ENCODE data around the gene UHMK1. TPM values are rescaled to one million over a fixed set of nuclear protein-coding genes. Genes with fewer than 3 reads are reported as not detected.

UHMK1 gene
- total RNA-seq, 3 donors from 2014 or later, result 44.9 to 68.9 (median 63.8) TPM

- intact Hi-C loops (cut with DNase I; ENCODE audit: low total_unique reads), result loop anchor here (5.0 kb wide), 1 partner anchor 695 kb away; no protein-coding TSS in a partner anchor
These were observed 29.7 kb downstream of the UHMK1 start for GRCh38 chr1:162527314-162527713.

DNA sequence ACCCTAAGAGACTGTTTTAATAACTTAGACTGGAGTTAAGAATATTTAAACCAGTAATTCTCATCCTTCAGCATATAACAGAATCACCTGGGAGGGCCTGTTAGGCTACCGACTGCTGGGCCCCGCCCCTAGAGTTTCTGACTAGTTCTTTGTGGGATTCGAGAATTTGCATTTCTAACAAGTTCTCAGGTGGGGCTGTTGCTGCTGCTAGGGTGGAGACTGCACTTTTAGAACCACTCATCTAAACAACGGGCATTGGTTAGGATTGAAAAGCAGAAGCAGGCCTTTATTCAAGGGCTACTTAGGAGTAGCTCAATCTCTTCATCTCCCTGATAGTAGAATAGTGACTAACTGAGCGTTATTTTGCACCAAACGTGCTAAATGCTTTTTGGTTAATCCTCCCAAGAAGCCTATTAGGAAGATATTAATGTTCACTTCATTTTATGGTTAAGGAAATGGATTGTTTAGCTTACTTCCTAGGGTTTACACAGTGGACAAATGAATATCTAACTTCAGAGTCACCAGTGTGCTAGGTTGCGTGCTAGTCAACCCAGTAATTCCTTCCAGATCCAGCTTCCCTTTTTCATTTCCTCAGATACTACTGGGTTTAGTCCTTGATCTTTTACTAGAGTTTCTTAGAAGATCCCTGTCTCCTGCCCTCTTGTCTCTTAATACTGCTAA, 32.8 kb downstream of the UHMK1 start:
- Histone ChIP-seq H3K4me1 (no peaks in the 10 kb centered on the region), H3K27me3 (no peaks in the 10 kb centered on the region), H3K4me3 (no peak overlapping the region), H3K9me3 (no peaks in the 10 kb centered on the region), H3K36me3 (no peaks in the 10 kb centered on the region), H3K27ac (no peak overlapping the region)
- no peak for TF ChIP-seq CTCF (IDR thresholded peaks at IDR 0.05)
- no peak for TF ChIP-seq POLR2A (IDR thresholded peaks at IDR 0.05)
- TF ChIP-seq POLR2AphosphoS5 (IDR thresholded peaks at IDR 0.05), result no peak
- intact Hi-C loops (cut with DNase I; ENCODE audit: low total_unique reads), result no loop called here
- DNase-seq (ENCODE audit: low spot score in 2 of 2), result no peak

More at GRCh38 chr1:162527314-162527713, 29.7 kb downstream of the UHMK1 start:
- TF ChIP-seq POLR2A (IDR thresholded peaks at IDR 0.05), result no peak
- TF ChIP-seq CTCF (IDR thresholded peaks at IDR 0.05), result no peak
- no peak for TF ChIP-seq POLR2AphosphoS5 (IDR thresholded peaks at IDR 0.05)
- Histone ChIP-seq H3K4me1 (no peaks in the 10 kb centered on the region), H3K4me3 (no peak overlapping the region), H3K36me3 (no peaks in the 10 kb centered on the region), H3K27ac (no peak overlapping the region), H3K9me3 (no peaks in the 10 kb centered on the region), H3K27me3 (no peaks in the 10 kb centered on the region)
- no peak for DNase-seq (ENCODE audit: low spot score in 2 of 2)

DNA sequence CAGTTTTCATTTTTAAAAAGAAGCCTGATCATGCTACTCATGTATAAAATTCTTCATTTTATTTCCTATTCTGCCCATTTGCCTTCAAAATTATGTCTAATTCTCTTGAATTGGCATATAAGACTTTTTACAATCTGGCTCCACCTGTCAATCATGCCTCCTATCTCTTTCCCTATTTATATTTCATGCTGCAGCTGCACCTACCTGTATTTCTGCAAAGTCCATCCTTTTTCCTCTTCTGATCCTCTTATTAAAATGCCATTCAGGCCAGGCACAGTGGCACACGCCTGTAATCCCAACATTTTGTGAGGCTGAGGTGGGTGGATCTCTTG, 33.3 kb downstream of the UHMK1 start:
- no peak for TF ChIP-seq CTCF (IDR thresholded peaks at IDR 0.05)
- no peak for TF ChIP-seq POLR2A (IDR thresholded peaks at IDR 0.05)
- no peak for TF ChIP-seq POLR2AphosphoS5 (IDR thresholded peaks at IDR 0.05)
- intact Hi-C loops (cut with DNase I; ENCODE audit: low total_unique reads), result no loop called here
- Histone ChIP-seq H3K4me1 (no peaks in the 10 kb centered on the region), H3K27me3 (no peaks in the 10 kb centered on the region), H3K4me3 (no peak overlapping the region), H3K27ac (no peak overlapping the region), H3K36me3 (no peaks in the 10 kb centered on the region), H3K9me3 (no peaks in the 10 kb centered on the region)
- DNase-seq (ENCODE audit: low spot score in 2 of 2), result no peak

- Histone ChIP-seq H3K9me3 (no peaks in the 10 kb centered on the region), H3K4me1 (no peaks in the 10 kb centered on the region), H3K27ac (no peak overlapping the region), H3K4me3 (no peak overlapping the region), H3K27me3 (no peaks in the 10 kb centered on the region), H3K36me3 (no peaks in the 10 kb centered on the region)
- DNase-seq (ENCODE audit: low spot score in 2 of 2), result no peak
- TF ChIP-seq POLR2AphosphoS5 (IDR thresholded peaks at IDR 0.05), result no peak
- TF ChIP-seq CTCF (IDR thresholded peaks at IDR 0.05), result no peak
- TF ChIP-seq POLR2A (IDR thresholded peaks at IDR 0.05), result no peak
- intact Hi-C loops (cut with DNase I; ENCODE audit: low total_unique reads), result no loop called here
These were observed 37.9 kb downstream of the UHMK1 start for GRCh38 chr1:162535501-162535900.

DNA sequence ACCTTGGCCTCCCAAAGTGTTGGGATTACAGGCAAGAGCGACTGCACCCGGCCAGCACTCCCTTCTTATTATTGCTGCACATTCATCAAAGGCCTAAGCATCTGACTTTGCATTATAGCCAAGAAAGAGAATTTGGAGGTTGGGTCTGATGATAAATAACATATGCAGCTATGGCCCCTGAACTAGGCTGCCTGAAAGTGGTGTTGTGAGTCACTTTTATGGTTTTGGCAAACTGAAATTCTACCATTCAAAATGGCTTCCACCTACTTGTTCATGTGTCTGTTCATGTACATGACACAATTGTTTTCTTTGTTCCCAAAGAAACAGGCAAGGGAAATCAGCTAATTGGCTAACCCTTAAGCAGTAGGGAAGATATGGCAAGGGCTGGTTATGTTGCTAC, 38.9 kb downstream of the UHMK1 start:
- Histone ChIP-seq H3K27me3 (no peaks in the 10 kb centered on the region), H3K9me3 (no peaks in the 10 kb centered on the region), H3K36me3 (no peaks in the 10 kb centered on the region), H3K4me1 (no peaks in the 10 kb centered on the region), H3K27ac (no peak overlapping the region), H3K4me3 (no peak overlapping the region)
- DNase-seq (ENCODE audit: low spot score in 2 of 2), result no peak
- intact Hi-C loops (cut with DNase I; ENCODE audit: low total_unique reads), result no loop called here
- TF ChIP-seq POLR2AphosphoS5 (IDR thresholded peaks at IDR 0.05) (no peak), CTCF (IDR thresholded peaks at IDR 0.05) (no peak), POLR2A (IDR thresholded peaks at IDR 0.05) (no peak)
